K562 (cell line): Measurements from ENCODE around the gene TMEM222. TPM values are rescaled to one million over a fixed set of nuclear protein-coding genes. Genes with fewer than 3 reads are reported as not detected.

ENCODE experiments used
- CHD7 ChIP-seq: fragments of 200-600 bp; sonication (generic); IDR thresholded peaks from one replicate; pipeline ENCODE4 v1.6.1; 2012; ENCODE audit warnings: mild to moderate bottlenecking, low read depth, low read length, inconsistent platforms
- ILK ChIP-seq: fragments of 450-650 bp; IDR thresholded peaks from 2 replicates; pipeline ENCODE4 v1.6.1; 2016; ENCODE audit warnings: missing genetic modification characterization, low read depth, mild to moderate bottlenecking, missing compliant biosample characterization, moderate library complexity, borderline replicate concordance
- NONO ChIP-seq, 2 experiments: fragments of 200-400 bp in 1 of 2; fragments of 450-650 bp in 1 of 2; formaldehyde crosslinking in 1 of 2; IDR thresholded peaks; 2 replicates each; pipeline ENCODE4 v1.6.1; 2017; ENCODE audit warnings: low read depth in 2 of 2, mild to moderate bottlenecking in 2 of 2, moderate library complexity in 2 of 2, low read length in 1 of 2
- VEZF1 ChIP-seq: fragments of 200-800 bp; sonication (Bioruptor generic); IDR thresholded peaks from 2 replicates; pipeline ENCODE4 v1.6.1; 2017; ENCODE audit warnings: missing genetic modification characterization, missing compliant biosample characterization
- ZBTB43 ChIP-seq: sonication (generic); formaldehyde crosslinking; IDR thresholded peaks from 2 replicates; pipeline ENCODE4 v1.8.0; 2023; ENCODE audit warnings: mild to moderate bottlenecking, missing genetic modification reagents
- ZNF277 ChIP-seq: fragments of 250-450 bp; sonication (Bioruptor Pico); IDR thresholded peaks from 2 replicates; pipeline ENCODE4 v1.8.0; 2022; ENCODE audit warnings: inconsistent platforms, mild to moderate bottlenecking, moderate library complexity, borderline replicate concordance
- ZNF507 ChIP-seq: conservative IDR thresholded peaks from 2 replicates; pipeline ENCODE4 v1.6.1; 2017; ENCODE audit warnings: missing genetic modification characterization, missing compliant biosample characterization
- ZNF707 ChIP-seq: fragments of 250-450 bp; sonication (Bioruptor Pico); conservative IDR thresholded peaks from 2 replicates; pipeline ENCODE4 v1.8.0; 2022; ENCODE audit warnings: inconsistent platforms, mild to moderate bottlenecking, moderate library complexity
- polyA plus RNA-seq, 8 experiments: library from polyadenylated mRNA; depleted of rRNA in 4 of 8; stranded (reverse) in 5 of 8; unstranded in 3 of 8; fragments of >200 nt; fragmentation: Nextera tagmentation in 2 of 8; fragmentation: Illumina TruSeq in 1 of 8; extraction: Ambion mirVana in 2 of 8; extraction: Trizol in 1 of 8; gene quantifications; 2 replicates each; pipeline versions ENCODE4 v1.2.1 to v1.2.3, GENCODE V29; 2011 to 2014; ENCODE audit warnings: inconsistent platforms in 1 of 8, missing spikeins in 1 of 8
- total RNA-seq, 7 experiments: library from RNA; depleted of rRNA in 6 of 7; stranded (reverse); fragments of >200 nt in 6 of 7; fragmentation: Illumina TruSeq in 2 of 7; extraction: Trizol in 2 of 7; gene quantifications; 2 replicates each; pipeline versions ENCODE4 v1.2.1 to v1.2.3, GENCODE V29; 2011 to 2021; ENCODE audit warnings: low replicate concordance in 1 of 7
- TF ChIP-seq, protein P1 (sequence below), 2 experiments: fragments of 450-650 bp; IDR thresholded peaks; 2 replicates each; pipeline ENCODE4 v1.6.1; 2016

The TMEM222 gene
- total and polyA plus RNA-seq, 9 of the 15 experiments (the other 6 are each of a cell fraction or from before 2014, with no cell fraction given), result 6.9 to 48.0 (median 32.8) TPM

GRCh38 chr1:27366113-27366410 is 44.1 kb downstream of the TMEM222 start (continued):
- TF ChIP-seq ZNF507 (tag), result no peak
- no peak for TF ChIP-seq ZNF277 (CRISPR knock-in tag)
- TF ChIP-seq ILK (tag), result no peak
- TF ChIP-seq CHD7, result no peak
- TF ChIP-seq, protein P1, sequence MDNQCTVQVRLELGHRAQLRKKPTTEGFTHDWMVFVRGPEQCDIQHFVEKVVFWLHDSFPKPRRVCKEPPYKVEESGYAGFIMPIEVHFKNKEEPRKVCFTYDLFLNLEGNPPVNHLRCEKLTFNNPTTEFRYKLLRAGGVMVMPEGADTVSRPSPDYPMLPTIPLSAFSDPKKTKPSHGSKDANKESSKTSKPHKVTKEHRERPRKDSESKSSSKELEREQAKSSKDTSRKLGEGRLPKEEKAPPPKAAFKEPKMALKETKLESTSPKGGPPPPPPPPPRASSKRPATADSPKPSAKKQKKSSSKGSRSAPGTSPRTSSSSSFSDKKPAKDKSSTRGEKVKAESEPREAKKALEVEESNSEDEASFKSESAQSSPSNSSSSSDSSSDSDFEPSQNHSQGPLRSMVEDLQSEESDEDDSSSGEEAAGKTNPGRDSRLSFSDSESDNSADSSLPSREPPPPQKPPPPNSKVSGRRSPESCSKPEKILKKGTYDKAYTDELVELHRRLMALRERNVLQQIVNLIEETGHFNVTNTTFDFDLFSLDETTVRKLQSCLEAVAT (IDR thresholded peaks at IDR 0.05), result no peak
- no peak for TF ChIP-seq ZNF707 (CRISPR knock-in tag)
- TF ChIP-seq VEZF1 (CRISPR knock-in tag), result peak; percentile 39; the same call in 1 of the 2 replicates
- no peak for TF ChIP-seq NONO (IDR thresholded peaks at IDR 0.05; ENCODE audit: low read depth in 2 of 2, low read length in 1 of 2)
- TF ChIP-seq ZBTB43 (CRISPR knock-in tag), result no peak
